Measurements from ENCODE around the gene IL36A.

DNA sequence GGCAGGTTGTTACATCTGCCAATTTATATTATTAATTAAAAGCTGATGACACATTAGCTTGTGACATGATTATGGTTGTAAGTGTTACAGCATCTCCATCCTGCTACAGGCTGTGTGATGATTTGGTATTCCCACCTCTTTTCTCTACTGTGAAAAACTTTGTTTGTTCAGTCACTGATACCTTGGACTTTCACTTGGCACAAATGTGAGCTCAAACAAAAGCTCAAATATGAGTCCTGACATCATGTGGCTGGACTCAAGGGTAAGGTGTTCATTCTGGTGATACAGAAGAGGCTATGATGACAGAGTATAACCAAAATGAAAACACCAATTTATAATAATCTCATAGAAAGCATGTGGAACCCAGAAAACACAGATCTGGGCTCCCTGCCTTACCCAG, 11.4 kb upstream of the IL36A start:
- TF ChIP-seq EZH2 (IDR thresholded peaks at IDR 0.05; ENCODE audit: insufficient read depth, poor library complexity, severe bottlenecking) (no peak), EZH2phosphoT487 (IDR thresholded peaks at IDR 0.05; ENCODE audit: insufficient read depth, low read depth) (no peak)
